Measurements from ENCODE around the gene CRYGD.

Gene CRYGD

GRCh38 chr2:208096080-208096479, 28.2 kb downstream of the CRYGD start:
- TF ChIP-seq CTCF (IDR thresholded peaks at IDR 0.05; ENCODE audit: insufficient read depth, missing control alignments) = no peak
- DNase-seq (ENCODE audit: insufficient read length, low spot score) (no peak), FAIRE-seq (no peak)

- FAIRE-seq = no peak
- TF ChIP-seq CTCF (IDR thresholded peaks at IDR 0.05; ENCODE audit: insufficient read depth, missing control alignments) = no peak
Observed at GRCh38 chr2:208093128-208093527, 31.2 kb downstream of the CRYGD start.

DNA sequence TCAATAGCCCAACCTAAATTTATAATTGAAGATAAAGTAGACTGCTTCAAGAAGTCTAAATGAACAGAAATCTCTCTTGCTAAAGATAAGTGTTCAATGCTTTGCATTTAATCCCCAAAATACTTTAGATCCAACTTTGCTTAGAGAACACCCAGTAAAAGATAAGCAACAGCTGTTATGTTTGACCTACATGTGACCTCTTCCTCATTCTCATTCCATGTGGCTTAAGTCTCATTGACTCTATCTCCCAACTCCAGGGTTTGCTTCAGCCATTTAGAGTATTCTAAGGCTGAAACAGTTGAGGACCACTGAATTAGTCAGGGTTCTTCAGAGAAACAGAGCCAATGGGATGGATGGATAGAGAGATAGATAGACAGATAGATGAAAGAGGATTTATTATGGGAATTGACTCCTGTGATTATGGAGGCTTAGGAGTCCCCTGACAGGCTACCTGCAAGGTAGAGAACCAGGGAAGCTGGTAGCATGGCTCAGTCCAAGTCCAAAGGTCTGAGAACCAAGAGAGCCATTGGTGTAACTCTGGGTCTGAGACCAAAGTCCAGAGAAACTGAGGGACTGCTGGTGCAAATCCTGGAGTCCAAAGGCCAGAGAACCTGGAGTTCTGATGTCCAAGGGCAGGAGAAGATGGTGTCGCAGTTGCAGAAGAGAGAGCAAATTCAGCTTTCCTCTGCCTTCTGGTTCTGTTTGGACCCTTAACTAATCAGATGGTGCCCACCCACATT, 32.1 kb downstream of the CRYGD start:
- DNase-seq (ENCODE audit: insufficient read length, low spot score) (no peak), FAIRE-seq (no peak)
- no peak for TF ChIP-seq CTCF (IDR thresholded peaks at IDR 0.05; ENCODE audit: insufficient read depth, missing control alignments)

More at GRCh38 chr2:208093128-208093527, 31.2 kb downstream of the CRYGD start:
- DNase-seq (ENCODE audit: insufficient read length, low spot score) = no peak

DNA sequence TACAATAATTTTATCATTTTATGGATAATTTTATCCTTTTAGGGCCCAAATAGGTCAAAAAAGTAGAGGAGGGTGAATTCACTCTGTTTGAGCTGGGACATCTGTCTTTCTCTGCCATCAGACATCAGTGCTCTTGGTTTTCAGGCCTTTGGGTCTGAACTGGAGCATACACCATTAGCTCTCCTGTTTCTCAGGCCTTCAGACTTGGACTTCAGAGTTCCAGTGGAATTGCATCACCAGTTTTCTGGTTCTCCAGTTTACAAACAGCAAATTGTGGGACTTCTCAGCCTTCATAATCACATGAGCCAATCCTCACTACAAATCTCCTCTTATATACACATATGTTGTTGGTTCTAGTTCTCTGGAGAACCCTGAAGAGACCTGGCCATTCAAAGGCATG, 33.9 kb downstream of the CRYGD start:
- no peak for FAIRE-seq
- TF ChIP-seq CTCF (IDR thresholded peaks at IDR 0.05; ENCODE audit: insufficient read depth, missing control alignments) = no peak
- DNase-seq (ENCODE audit: insufficient read length, low spot score) = no peak

DNA sequence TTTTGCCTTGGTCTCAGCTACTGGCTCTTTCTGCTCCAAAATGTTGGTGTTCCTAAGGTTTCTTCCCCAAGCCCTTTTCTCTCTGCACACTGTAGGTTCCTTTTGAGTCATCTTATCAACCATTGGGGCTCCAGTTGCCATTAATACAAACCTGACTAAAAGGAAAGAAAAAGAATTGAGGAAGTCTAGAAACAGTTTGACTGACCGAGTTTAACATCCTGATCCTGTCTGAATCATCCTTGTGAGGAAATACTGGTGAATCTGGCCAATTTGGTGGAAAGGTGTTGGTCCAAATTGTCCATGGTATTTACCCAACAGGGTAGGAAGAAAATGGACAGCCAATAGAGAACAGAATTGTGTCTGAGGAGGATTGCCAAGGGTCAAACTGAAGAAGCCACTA, 38.3 kb downstream of the CRYGD start:
- FAIRE-seq = no peak
- no peak for DNase-seq (ENCODE audit: insufficient read length, low spot score)
- no peak for TF ChIP-seq CTCF (IDR thresholded peaks at IDR 0.05; ENCODE audit: insufficient read depth, missing control alignments)

DNA sequence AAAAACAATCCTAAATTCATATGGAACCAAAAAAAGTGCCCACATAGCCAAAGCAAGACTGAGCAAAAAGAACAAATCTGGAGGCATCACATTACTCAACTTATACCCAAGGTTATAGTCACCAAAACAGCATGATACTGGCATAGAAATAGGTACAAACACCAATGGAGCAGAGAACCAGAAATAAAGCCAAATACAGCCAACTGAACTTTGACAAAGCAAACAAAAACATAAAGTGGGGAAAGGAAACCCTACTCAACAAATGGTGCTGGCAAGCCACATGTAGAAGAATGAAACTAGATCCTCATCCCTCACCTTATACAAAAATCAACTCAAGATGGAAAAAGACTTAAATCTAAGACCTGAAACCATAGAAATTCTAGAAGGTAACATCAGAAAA, 40.5 kb downstream of the CRYGD start:
- FAIRE-seq (no peak), DNase-seq (ENCODE audit: insufficient read length, low spot score) (no peak)
- TF ChIP-seq CTCF (IDR thresholded peaks at IDR 0.05; ENCODE audit: insufficient read depth, missing control alignments) = no peak

DNA sequence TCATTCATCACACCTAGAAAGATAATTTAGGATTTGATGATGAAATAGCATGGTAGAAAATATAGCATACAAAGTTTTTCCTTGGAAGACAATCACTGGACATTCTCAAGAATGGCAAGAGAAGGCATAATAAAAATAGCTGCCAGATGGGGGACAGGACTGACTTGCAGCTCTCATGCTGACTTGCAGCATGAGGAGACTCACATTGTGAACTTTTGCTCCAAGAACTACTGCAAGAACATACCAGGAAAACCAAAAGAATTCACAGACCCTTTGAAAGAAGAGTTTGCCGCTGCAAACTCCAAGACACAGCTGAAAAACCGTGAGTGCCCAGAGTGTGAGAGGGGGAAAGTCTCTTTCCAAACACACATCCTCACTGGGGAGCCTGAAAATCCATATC, 47.0 kb downstream of the CRYGD start:
- FAIRE-seq (no peak), DNase-seq (ENCODE audit: insufficient read length, low spot score) (no peak)
- TF ChIP-seq CTCF (IDR thresholded peaks at IDR 0.05; ENCODE audit: insufficient read depth, missing control alignments) = no peak
